AG09319 (cell line): Measurements from ENCODE around the gene EYS.
"Not testable (repeated sequence)": the region's sequence is repeated elsewhere in the genome, so short reads cannot be mapped to it uniquely, and the experiment has no call there.

ENCODE experiments used
- DNase-seq: peaks from one replicate; pipeline ENCODE4 v3.0.0-alpha.2; 2010; ENCODE audit warnings: low read depth; ENCODE audit errors: extremely low read depth
- TF ChIP-seq, protein P1 (sequence below): IDR thresholded peaks from 2 replicates; pipeline ENCODE4 v1.5.1; 2011; ENCODE audit warnings: low read depth, mild to moderate bottlenecking, inconsistent platforms, low read length, moderate library complexity

EYS gene

GRCh38 chr6:63968650-63969049 is 1738.4 kb downstream of the EYS start:
- no peak for DNase-seq
- TF ChIP-seq, protein P1, sequence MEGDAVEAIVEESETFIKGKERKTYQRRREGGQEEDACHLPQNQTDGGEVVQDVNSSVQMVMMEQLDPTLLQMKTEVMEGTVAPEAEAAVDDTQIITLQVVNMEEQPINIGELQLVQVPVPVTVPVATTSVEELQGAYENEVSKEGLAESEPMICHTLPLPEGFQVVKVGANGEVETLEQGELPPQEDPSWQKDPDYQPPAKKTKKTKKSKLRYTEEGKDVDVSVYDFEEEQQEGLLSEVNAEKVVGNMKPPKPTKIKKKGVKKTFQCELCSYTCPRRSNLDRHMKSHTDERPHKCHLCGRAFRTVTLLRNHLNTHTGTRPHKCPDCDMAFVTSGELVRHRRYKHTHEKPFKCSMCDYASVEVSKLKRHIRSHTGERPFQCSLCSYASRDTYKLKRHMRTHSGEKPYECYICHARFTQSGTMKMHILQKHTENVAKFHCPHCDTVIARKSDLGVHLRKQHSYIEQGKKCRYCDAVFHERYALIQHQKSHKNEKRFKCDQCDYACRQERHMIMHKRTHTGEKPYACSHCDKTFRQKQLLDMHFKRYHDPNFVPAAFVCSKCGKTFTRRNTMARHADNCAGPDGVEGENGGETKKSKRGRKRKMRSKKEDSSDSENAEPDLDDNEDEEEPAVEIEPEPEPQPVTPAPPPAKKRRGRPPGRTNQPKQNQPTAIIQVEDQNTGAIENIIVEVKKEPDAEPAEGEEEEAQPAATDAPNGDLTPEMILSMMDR: no peak

DNA sequence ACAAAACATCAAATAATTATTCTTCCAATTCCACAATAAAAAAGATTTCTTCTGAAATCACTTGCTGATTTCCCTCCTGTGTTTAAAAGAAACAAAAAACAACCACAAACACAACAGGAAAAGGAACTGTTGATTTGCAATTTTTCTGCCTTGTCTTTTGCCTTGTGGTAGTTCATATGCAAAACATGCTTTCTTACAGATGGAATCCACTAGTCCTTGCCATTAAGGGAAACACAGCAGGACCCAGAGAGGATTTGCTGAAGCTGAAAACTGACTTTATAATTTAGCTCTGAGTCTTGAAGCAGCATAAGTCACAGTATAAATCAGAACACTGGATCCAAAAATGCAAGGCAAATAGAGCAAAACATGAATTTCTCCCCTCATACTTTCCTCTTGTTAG is 1742.7 kb downstream of the EYS start:
- TF ChIP-seq, protein P1: no peak
- DNase-seq: no peak

GRCh38 chr6:63963769-63964315 is 1743.2 kb downstream of the EYS start:
- TF ChIP-seq, protein P1: no peak
- DNase-seq: no peak

DNA sequence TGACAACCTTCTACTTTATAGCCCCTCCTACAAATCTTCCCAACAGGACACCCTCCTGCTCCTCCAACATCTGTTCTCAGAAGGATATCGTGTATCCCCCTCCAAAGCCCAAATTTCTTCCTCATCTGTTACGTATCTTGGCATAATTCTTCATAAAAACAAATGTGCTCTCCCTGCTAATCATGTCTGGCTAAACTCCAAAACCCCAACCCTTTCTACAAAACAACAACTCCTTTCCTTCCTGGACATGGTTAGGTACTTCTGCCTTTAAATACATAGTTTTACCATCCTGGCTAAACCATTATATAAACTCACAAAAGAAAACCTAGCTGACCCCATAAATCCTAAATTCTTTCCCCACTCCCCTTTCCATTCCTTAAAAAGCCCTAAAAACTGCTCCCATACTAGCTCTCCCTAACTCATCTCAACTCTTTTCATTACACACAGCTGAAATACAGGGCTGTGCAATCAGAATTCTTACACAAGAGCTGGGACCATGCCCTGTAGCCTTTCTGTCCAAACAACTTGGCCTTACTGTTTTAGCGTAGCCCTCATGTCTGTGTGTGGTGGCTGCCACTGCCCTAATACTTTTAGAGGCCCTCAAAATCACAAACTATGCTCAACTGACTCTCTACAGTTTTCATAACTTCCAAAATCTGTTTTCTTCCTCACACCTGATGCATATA is 1753.5 kb downstream of the EYS start:
- DNase-seq: not testable (repeated sequence)

GRCh38 chr6:63947792-63948529 is 1759.1 kb downstream of the EYS start:
- no peak for DNase-seq
- TF ChIP-seq, protein P1: no peak

DNA sequence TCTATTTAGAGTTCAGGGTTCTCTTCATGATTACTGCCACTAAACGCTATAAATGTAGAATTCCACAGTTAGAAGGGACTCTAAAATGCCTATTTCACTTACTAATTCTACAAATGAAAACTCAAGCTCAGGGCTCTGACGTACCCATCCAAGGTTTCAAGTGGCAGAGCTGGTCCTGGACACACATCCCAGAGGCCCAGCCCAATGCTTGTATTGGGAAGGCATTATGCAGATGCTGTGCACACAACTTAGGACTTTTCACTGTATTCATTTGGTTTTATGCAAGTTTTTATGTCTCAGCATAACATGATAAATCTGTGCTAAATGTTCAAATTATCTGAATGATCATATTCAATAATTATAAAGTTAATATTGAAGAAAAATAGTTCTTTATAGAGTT is 1761.0 kb downstream of the EYS start:
- TF ChIP-seq, protein P1: no peak
- DNase-seq: no peak

DNA sequence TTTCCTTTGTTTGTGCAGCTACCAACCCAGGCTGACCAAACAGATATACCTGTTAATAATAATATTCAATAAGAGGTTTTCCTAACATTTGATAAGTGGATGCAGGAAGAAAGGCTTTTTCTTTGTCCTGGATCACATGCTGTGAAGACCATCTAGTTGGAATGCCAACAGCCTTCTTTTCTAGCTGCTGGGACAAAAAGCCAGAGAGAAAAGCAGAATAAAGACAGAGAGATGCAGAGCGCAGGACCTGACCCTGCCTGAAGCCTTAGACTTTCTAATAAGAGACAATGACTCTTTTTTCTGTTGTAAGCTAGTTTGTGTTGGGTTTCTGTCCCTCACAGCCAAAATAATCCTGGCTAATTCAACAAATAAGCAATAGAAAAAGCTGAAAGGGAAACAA is 1763.2 kb downstream of the EYS start:
- no peak for DNase-seq
- TF ChIP-seq, protein P1: no peak
